ENCODE results near the gene GLUL.

The GLUL gene

DNA sequence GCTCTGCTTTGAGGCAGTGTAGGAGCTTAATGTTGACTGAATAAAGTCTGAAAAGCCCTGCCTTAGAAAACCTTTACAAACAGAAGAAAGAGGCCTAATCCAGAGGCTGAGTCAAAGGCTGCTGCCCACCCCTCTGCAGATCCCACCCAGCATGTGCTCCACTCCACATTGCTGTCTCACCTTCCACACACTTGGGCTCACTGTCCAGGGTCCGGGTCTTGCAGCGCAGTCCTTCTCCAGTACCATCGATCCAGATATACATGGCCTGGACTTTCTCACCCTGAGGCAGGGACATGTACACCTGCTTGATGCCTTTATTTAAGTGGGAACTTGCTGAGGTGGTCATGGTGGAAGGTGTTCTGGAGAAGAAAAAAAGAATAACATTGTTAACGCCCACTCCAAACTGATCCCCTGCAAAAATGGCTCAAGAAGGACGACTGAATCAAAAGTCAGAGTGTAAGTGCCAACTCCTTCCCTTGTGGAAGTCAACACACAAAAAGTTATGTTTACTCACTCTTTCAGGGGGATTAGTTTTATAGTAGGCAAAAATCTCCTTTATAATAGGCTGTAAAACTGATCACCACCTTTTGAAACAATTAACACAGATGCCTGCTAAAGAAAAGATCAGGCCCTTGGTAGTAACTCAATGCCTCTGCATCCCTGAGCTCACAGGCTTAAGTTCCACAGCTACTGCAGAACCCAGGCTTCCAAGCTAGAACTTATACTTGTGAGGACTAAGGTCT lies 3.0 kb downstream of the GLUL start:
- peak overlapping the region; percentile 97 for H3K4me3 ChIP-seq (ENCODE audit: control insufficient read depth, low read depth, low read length)
- DNase-seq (ENCODE audit: low read depth), result no peak
- TF ChIP-seq, protein P1, sequence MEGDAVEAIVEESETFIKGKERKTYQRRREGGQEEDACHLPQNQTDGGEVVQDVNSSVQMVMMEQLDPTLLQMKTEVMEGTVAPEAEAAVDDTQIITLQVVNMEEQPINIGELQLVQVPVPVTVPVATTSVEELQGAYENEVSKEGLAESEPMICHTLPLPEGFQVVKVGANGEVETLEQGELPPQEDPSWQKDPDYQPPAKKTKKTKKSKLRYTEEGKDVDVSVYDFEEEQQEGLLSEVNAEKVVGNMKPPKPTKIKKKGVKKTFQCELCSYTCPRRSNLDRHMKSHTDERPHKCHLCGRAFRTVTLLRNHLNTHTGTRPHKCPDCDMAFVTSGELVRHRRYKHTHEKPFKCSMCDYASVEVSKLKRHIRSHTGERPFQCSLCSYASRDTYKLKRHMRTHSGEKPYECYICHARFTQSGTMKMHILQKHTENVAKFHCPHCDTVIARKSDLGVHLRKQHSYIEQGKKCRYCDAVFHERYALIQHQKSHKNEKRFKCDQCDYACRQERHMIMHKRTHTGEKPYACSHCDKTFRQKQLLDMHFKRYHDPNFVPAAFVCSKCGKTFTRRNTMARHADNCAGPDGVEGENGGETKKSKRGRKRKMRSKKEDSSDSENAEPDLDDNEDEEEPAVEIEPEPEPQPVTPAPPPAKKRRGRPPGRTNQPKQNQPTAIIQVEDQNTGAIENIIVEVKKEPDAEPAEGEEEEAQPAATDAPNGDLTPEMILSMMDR (conservative IDR thresholded peaks at IDR 0.05; ENCODE audit: control insufficient read depth, insufficient read depth, low read depth, low read length), result no peak

DNA sequence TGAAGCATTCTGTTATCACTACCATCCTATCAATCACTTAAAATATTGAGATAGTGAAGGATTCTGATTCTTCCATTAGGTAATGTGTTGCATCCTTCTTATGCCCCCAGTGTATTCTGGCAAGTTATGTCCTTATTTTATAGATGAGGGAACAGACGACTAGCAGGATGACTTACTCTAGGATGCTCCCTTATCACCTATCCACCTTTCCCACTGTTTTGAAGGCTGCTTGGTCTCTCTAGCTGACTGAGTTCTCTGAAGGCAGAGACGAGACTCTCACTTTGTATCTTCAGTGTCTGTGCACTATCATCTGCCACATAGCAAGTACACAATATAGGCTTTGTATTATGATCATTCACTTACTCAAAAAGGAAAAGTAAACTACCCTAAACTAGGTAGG lies 4.0 kb downstream of the GLUL start:
- no peak for DNase-seq (ENCODE audit: low read depth)
- no peak overlapping the region for H3K4me3 ChIP-seq (ENCODE audit: control insufficient read depth, low read depth, low read length)
- TF ChIP-seq, protein P1 (conservative IDR thresholded peaks at IDR 0.05; ENCODE audit: control insufficient read depth, insufficient read depth, low read depth, low read length), result no peak

DNA sequence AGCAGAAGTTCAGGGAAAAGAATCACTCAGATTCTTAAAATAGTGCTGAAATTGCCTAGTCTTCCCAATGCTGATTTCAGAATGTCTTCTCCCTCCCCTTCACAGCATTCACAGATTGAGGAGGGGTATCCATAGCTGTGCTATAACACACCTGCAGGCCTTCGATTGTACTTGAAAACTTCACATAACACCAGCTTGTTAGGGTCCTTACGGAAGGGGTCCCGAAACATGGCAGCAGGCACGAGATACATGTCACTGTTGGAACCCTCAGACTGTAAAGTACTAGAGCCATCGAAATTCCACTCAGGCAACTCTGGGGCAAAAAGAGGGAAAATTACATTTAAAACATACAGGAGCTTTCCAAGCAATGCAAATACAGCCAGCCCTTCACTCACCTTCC lies 4.6 kb downstream of the GLUL start:
- no peak for DNase-seq (ENCODE audit: low read depth)
- TF ChIP-seq, protein P1 (conservative IDR thresholded peaks at IDR 0.05; ENCODE audit: control insufficient read depth, insufficient read depth, low read depth, low read length), result no peak
- H3K4me3 ChIP-seq (ENCODE audit: control insufficient read depth, low read depth, low read length), result no peak overlapping the region

DNA sequence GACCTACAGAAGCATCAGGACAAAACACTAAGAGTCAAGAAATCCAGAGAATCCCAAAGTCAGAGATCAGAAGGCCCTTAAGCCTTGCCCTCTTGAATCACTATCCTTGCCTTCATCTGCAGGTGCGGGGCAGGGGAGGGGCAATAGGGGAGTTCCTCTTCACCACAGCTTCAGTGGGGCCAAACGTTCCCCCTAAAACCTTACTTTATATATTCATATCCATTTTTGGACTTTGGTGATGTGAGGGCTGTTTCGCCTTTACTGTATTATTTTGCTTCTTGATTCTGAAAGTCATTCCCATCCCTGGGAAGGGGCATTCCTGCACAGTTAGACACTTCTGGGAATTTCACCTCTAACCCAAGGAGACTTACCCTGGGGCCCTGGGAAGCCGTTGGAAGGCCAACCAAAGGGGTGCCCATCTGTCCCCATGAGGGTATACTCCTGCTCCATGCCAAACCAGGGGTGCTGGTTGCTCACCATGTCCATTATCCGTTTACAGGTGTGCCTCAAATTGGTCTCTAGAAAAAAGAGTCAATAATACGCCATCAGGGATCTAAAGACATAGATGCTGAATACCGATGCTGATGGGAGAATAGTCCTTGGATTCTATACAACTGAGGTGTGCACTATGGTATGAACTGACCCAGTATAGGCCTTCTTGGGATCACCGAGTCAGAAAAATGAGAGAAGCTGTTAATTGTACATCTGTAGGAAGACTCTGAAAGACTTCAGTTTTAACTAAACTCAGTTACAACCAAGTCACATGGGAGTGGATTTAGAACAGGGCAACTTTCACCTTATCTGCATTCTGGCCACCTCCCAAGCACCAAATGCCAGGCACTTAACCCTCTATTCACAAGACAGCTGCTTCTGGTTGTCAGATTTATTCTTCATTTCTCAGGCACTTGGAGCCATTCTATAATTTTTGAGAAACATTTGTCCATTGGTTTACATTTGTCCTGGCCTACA lies 5.4 kb downstream of the GLUL start:
- no peak overlapping the region for H3K4me3 ChIP-seq (ENCODE audit: control insufficient read depth, low read depth, low read length)
- no peak for DNase-seq (ENCODE audit: low read depth)
- TF ChIP-seq, protein P1 (conservative IDR thresholded peaks at IDR 0.05; ENCODE audit: control insufficient read depth, insufficient read depth, low read depth, low read length), result no peak

DNA sequence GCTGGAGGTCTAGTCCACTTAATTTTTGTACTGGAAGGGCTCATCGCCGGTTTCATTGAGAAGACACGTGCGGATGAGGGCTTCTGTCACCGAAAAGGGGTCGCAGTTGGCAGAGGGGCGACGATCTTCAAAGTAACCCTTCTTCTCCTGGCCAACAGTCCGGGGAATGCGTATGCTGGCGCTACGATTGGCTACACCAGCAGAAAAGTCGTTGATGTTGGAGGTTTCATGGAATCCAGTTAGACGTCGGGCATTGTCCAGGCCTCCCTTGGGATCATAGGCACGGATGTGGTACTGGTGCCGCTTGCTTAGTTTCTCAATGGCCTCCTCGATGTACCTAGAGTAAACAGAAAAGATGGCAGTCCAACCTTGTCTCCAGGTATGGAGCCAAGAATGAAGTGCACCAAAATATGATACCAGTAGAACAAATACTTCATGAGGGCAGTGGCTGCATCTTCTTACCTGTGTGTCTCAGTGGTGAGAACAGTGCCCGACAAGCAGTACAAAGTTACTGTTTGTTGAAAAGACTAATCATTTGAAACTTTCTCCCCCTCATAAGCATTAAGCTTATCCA lies 7.1 kb downstream of the GLUL start:
- no peak for DNase-seq (ENCODE audit: low read depth)
- TF ChIP-seq, protein P1 (conservative IDR thresholded peaks at IDR 0.05; ENCODE audit: control insufficient read depth, insufficient read depth, low read depth, low read length), result no peak
- no peak overlapping the region for H3K4me3 ChIP-seq (ENCODE audit: control insufficient read depth, low read depth, low read length)

DNA sequence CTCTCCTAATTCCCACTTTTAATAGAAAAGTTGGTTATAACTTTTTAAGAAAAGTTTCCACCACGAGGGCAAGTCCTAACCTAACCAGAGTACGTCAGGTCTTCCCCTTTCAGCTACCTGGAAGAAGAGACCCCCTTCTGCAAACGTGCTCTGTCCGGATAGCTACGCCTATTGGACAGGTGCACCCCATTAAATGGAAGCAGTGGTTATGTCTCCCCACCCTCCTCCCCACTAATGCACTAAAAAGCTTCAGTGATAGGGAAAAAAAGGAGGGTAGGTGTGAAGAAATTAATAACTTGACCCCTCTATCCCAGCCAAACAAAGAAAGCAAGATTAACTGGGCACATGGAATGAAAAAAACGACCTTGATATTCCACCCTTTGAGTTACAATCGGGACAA lies 7.7 kb downstream of the GLUL start:
- no peak overlapping the region for H3K4me3 ChIP-seq (ENCODE audit: control insufficient read depth, low read depth, low read length)
- TF ChIP-seq, protein P1 (conservative IDR thresholded peaks at IDR 0.05; ENCODE audit: control insufficient read depth, insufficient read depth, low read depth, low read length), result no peak
- DNase-seq (ENCODE audit: low read depth), result no peak
